Measurements from ENCODE around the gene FMNL2. TPM values are rescaled to one million over a fixed set of nuclear protein-coding genes. Genes with fewer than 3 reads are reported as not detected.

The FMNL2 gene
- total RNA-seq, 1 experiment from 2014 or later: 33.6 TPM

GRCh38 chr2:152682663-152683062 lies 347.7 kb downstream of the FMNL2 start:
- Histone ChIP-seq H3K4me3 (ENCODE audit: low read depth in 2 of 2, low read length in 2 of 2) (no peak overlapping the region), H3K27ac (ENCODE audit: low read length) (no peak overlapping the region), H3K36me3 (ENCODE audit: control insufficient read depth, insufficient read depth, low read length) (peaks cover 32% of the 10 kb centered on the region), H3K9me3 (ENCODE audit: control insufficient read depth, insufficient read depth, low read depth, low read length) (no peaks in the 10 kb centered on the region), H3K27me3 (ENCODE audit: control insufficient read depth, insufficient read depth, low read length) (no peaks in the 10 kb centered on the region), H3K4me1 (ENCODE audit: control insufficient read depth, insufficient read depth, low read length) (no peaks in the 10 kb centered on the region)
- ChIA-PET CTCF (no interaction called here), POLR2A (no interaction called here)
- BruUV-seq (replicated peaks): no TSS peak
- no peak for TF ChIP-seq REST (IDR thresholded peaks at IDR 0.05; ENCODE audit: insufficient read depth in 1 of 2, low read depth in 2 of 2, low read length in 1 of 2)
- no peak for TF ChIP-seq CTCF (IDR thresholded peaks at IDR 0.05)
- no peak for TF ChIP-seq TCF7L2 (IDR thresholded peaks at IDR 0.05; ENCODE audit: low read depth, low read length)
- no peak for TF ChIP-seq POLR2AphosphoS5 (IDR thresholded peaks at IDR 0.05; ENCODE audit: low read depth, low read length)
- TF ChIP-seq SIN3A (IDR thresholded peaks at IDR 0.05; ENCODE audit: borderline replicate concordance, insufficient read depth, low read depth, low read length): no peak
- DNase-seq (ENCODE audit: low read depth, low spot score) (no peak), ATAC-seq (no peak; the same call in 1 of the 2 replicates)
- intact Hi-C loops (cut with micrococcal nuclease; ENCODE audit: unreplicated experiment): no loop called here
- in situ Hi-C loops (cut with HindIII; ENCODE audit: low pct_unique_long_range_greater_than_20kb, low sequenced_read_pairs): no loop called here

- ChIA-PET CTCF (no interaction called here), POLR2A (no interaction called here)
- no peak for TF ChIP-seq REST (IDR thresholded peaks at IDR 0.05; ENCODE audit: insufficient read depth in 1 of 2, low read depth in 2 of 2, low read length in 1 of 2)
- TF ChIP-seq POLR2AphosphoS5 (IDR thresholded peaks at IDR 0.05; ENCODE audit: low read depth, low read length): no peak
- no peak for TF ChIP-seq CTCF (IDR thresholded peaks at IDR 0.05)
- no peak for TF ChIP-seq SIN3A (IDR thresholded peaks at IDR 0.05; ENCODE audit: borderline replicate concordance, insufficient read depth, low read depth, low read length)
- no peak for TF ChIP-seq TCF7L2 (IDR thresholded peaks at IDR 0.05; ENCODE audit: low read depth, low read length)
- Histone ChIP-seq H3K27ac (ENCODE audit: low read length) (no peak overlapping the region), H3K9me3 (ENCODE audit: control insufficient read depth, insufficient read depth, low read depth, low read length) (no peaks in the 10 kb centered on the region), H3K36me3 (ENCODE audit: control insufficient read depth, insufficient read depth, low read length) (peaks cover 25% of the 10 kb centered on the region), H3K4me1 (ENCODE audit: control insufficient read depth, insufficient read depth, low read length) (no peaks in the 10 kb centered on the region), H3K4me3 (ENCODE audit: low read depth in 2 of 2, low read length in 2 of 2) (no peak overlapping the region), H3K27me3 (ENCODE audit: control insufficient read depth, insufficient read depth, low read length) (no peaks in the 10 kb centered on the region)
- in situ Hi-C loops (cut with HindIII; ENCODE audit: low pct_unique_long_range_greater_than_20kb, low sequenced_read_pairs) (no loop called here), intact Hi-C loops (cut with micrococcal nuclease; ENCODE audit: unreplicated experiment) (no loop called here)
- BruUV-seq (replicated peaks): no TSS peak
- DNase-seq (ENCODE audit: low read depth, low spot score) (no peak), ATAC-seq (no peak)
Measured at GRCh38 chr2:152683400-152683799, 348.4 kb downstream of the FMNL2 start.

Data from Panc1 (cell line).